GM23338 (cell line): ENCODE data around the gene FBLN1. TPM values are rescaled to one million over a fixed set of nuclear protein-coding genes. Genes with fewer than 3 reads are reported as not detected.

Experiments
- ATAC-seq: fragments of 200-7000 bp; cut with Tn5 transposase; 3 replicates; pipeline ENCODE4 v1.9.1; 2020
- DNase-seq: peaks from one replicate; pipeline ENCODE4 v3.0.0-alpha.2; 2015; ENCODE audit warnings: low spot score
- H2AFZ ChIP-seq: fragments of 200-600 bp; sonication (generic); 2 replicates; pipeline ENCODE4 v1.8.0; 2016; ENCODE audit warnings: antibody characterized with exemption, mild to moderate bottlenecking, moderate library complexity
- H3F3A ChIP-seq: fragments of 200-600 bp; sonication (generic); replicated peaks from 2 replicates; pipeline ENCODE4 v1.8.0; 2017; ENCODE audit warnings: antibody characterized with exemption, mixed run types, low read depth
- H3K27ac ChIP-seq: fragments of 200-600 bp; sonication (generic); 2 replicates; pipeline ENCODE4 v1.6.1; 2016; ENCODE audit warnings: low read depth
- H3K27me3 ChIP-seq: fragments of 200-600 bp; sonication (generic); 2 replicates; pipeline ENCODE4 v1.8.0; 2016; ENCODE audit warnings: mild to moderate bottlenecking, mixed run types, moderate library complexity; ENCODE audit not compliant: insufficient read depth
- H3K36me3 ChIP-seq: fragments of 200-600 bp; sonication (generic); 2 replicates; pipeline ENCODE4 v1.8.0; 2016; ENCODE audit warnings: mild to moderate bottlenecking; ENCODE audit not compliant: insufficient read depth
- H3K4me1 ChIP-seq: fragments of 200-600 bp; sonication (generic); 2 replicates; pipeline ENCODE4 v1.8.0; 2016; ENCODE audit warnings: mild to moderate bottlenecking, moderate library complexity; ENCODE audit not compliant: insufficient read depth
- H3K4me2 ChIP-seq: fragments of 200-600 bp; sonication (generic); 2 replicates; pipeline ENCODE4 v1.7.1; 2017; ENCODE audit warnings: mixed run types
- H3K4me3 ChIP-seq: fragments of 200-600 bp; sonication (generic); 2 replicates; pipeline ENCODE4 v1.6.1; 2016; ENCODE audit warnings: mixed run types
- H3K79me2 ChIP-seq: fragments of 200-600 bp; sonication (generic); replicated peaks from 2 replicates; pipeline ENCODE4 v1.8.0; 2017; ENCODE audit warnings: mild to moderate bottlenecking; ENCODE audit not compliant: insufficient read depth
- H3K9me2 ChIP-seq: fragments of 200-600 bp; sonication (generic); 2 replicates; pipeline ENCODE4 v1.8.0; 2017; ENCODE audit not compliant: insufficient read depth
- H4K20me1 ChIP-seq: fragments of 200-600 bp; sonication (generic); replicated peaks from 2 replicates; pipeline ENCODE4 v1.8.0; 2017; ENCODE audit warnings: mild to moderate bottlenecking; ENCODE audit not compliant: insufficient read depth
- H3K27ac Mint-ChIP-seq: 2 replicates; pipeline ENCODE4 v1.8.0; 2020; ENCODE audit warnings: inconsistent platforms, mild to moderate bottlenecking, moderate library complexity, mixed read lengths
- H3K27me3 Mint-ChIP-seq: 3 replicates; pipeline ENCODE4 v1.8.0; 2022; ENCODE audit warnings: low read depth, mild to moderate bottlenecking, moderate library complexity, mixed read lengths, inconsistent platforms; ENCODE audit not compliant: insufficient read depth, poor library complexity
- H3K36me3 Mint-ChIP-seq: 3 replicates; pipeline ENCODE4 v1.8.0; 2021; ENCODE audit warnings: low read depth, mild to moderate bottlenecking, inconsistent platforms, moderate library complexity, mixed read lengths
- H3K4me1 Mint-ChIP-seq: 3 replicates; pipeline ENCODE4 v1.8.0; 2020; ENCODE audit warnings: mild to moderate bottlenecking, inconsistent platforms, mixed read lengths
- H3K4me3 Mint-ChIP-seq: 3 replicates; pipeline ENCODE4 v1.8.0; 2021; ENCODE audit warnings: moderate library complexity, mild to moderate bottlenecking, inconsistent platforms, mixed read lengths
- H3K9me3 Mint-ChIP-seq: 3 replicates; pipeline ENCODE4 v1.8.0; 2020; ENCODE audit warnings: moderate library complexity, mild to moderate bottlenecking, inconsistent platforms, mixed read lengths
- CREB1 ChIP-seq: fragments of 250-450 bp; sonication (Bioruptor Pico); IDR thresholded peaks from 2 replicates; pipeline ENCODE4 v1.5.0; 2020; ENCODE audit warnings: low read depth, mild to moderate bottlenecking, moderate library complexity
- ETS1 ChIP-seq: IDR thresholded peaks from 2 replicates; pipeline ENCODE4 v1.6.1; 2016; ENCODE audit warnings: antibody characterized with exemption
- EZH2 ChIP-seq: fragments of 200-600 bp; sonication (generic); IDR thresholded peaks from one replicate; pipeline ENCODE4 v1.8.0; 2017; ENCODE audit warnings: antibody characterized with exemption, mild to moderate bottlenecking, low read depth; ENCODE audit not compliant: unreplicated experiment
- EZH2phosphoT487 ChIP-seq: fragments of 200-600 bp; sonication (generic); IDR thresholded peaks from one replicate; pipeline ENCODE4 v1.8.1; 2018; ENCODE audit warnings: antibody characterized with exemption; ENCODE audit not compliant: unreplicated experiment
- STAT1 ChIP-seq: IDR thresholded peaks from one replicate; pipeline ENCODE4 v1.6.1; 2016; ENCODE audit warnings: antibody characterized with exemption; ENCODE audit not compliant: unreplicated experiment
- ZNF331 ChIP-seq: fragments of 250-450 bp; sonication (Bioruptor Pico); IDR thresholded peaks from 2 replicates; pipeline ENCODE4 v1.5.0; 2020; ENCODE audit warnings: low read depth, mild to moderate bottlenecking, moderate library complexity
- ZNF462 ChIP-seq: fragments of 250-450 bp; sonication (Bioruptor Pico); IDR thresholded peaks from 2 replicates; pipeline ENCODE4 v1.5.0; 2020; ENCODE audit warnings: mild to moderate bottlenecking, moderate library complexity
- polyA plus RNA-seq: library from polyadenylated mRNA; unstranded; fragments of >200 nt; fragmentation: Nextera tagmentation; extraction: Ambion mirVana; gene quantifications from 2 replicates; pipeline ENCODE4 v1.2.1, GENCODE V29; 2016
- total RNA-seq: library from RNA; depleted of rRNA; stranded (reverse); fragments of >200 nt; shearing (Covaris generic); gene quantifications from 2 replicates; pipeline ENCODE4 v1.2.3, GENCODE V29; 2014
- TF ChIP-seq, protein P1 (sequence below): IDR thresholded peaks from one replicate; pipeline ENCODE4 v1.6.1; 2018; ENCODE audit warnings: antibody characterized with exemption; ENCODE audit not compliant: unreplicated experiment

Gene FBLN1
- total and polyA plus RNA-seq, 2 experiments from 2014 or later: 90.1 to 137 TPM

DNA sequence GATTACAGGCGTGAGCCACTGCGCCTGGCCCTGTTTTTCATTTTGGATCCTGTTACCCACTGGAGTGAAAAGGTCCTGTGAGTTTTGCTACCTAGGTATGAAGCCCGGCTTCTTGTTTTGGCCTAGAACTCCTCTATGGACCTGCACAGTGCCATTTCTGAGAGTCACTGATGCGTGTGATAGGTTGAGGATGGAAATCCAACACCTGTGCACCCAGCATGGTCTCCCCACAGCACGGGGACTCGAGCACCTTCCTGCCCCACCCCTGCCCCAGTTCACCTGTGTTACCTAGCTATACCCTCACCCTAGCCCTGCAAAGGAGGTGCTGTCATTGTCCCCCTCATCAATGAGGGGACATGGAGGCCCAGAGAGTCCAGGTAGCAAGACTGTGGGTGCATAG, 5.1 kb downstream of the FBLN1 start:
- Histone ChIP-seq H3K27ac (no peak overlapping the region), H3K79me2 (peaks cover 84% of the 10 kb centered on the region), H3K4me2 (no peak overlapping the region), H3K4me3 (no peak overlapping the region), H4K20me1 (peaks cover 12% of the 10 kb centered on the region), H3F3A (peaks cover 17% of the 10 kb centered on the region), H3K9me2 (no peaks in the 10 kb centered on the region), H3K27me3 (no peaks in the 10 kb centered on the region), H3K4me1 (peaks cover 51% of the 10 kb centered on the region), H3K36me3 (no peaks in the 10 kb centered on the region), H2AFZ (no peak overlapping the region)
- Mint-ChIP-seq H3K4me3 (no peak overlapping the region), H3K9me3 (no peaks in the 10 kb centered on the region), H3K36me3 (no peaks in the 10 kb centered on the region; the same call in 1 of the 3 replicates), H3K4me1 (peaks cover 67% of the 10 kb centered on the region), H3K27me3 (peaks cover 14% of the 10 kb centered on the region), H3K27ac (no peak overlapping the region)
- TF ChIP-seq EZH2 (no peak), STAT1 (no peak), EZH2phosphoT487 (no peak), ZNF462 (CRISPR knock-in tag) (no peak), CREB1 (CRISPR knock-in tag) (no peak), ZNF331 (CRISPR knock-in tag) (no peak), ETS1 (no peak)
- TF ChIP-seq, protein P1, sequence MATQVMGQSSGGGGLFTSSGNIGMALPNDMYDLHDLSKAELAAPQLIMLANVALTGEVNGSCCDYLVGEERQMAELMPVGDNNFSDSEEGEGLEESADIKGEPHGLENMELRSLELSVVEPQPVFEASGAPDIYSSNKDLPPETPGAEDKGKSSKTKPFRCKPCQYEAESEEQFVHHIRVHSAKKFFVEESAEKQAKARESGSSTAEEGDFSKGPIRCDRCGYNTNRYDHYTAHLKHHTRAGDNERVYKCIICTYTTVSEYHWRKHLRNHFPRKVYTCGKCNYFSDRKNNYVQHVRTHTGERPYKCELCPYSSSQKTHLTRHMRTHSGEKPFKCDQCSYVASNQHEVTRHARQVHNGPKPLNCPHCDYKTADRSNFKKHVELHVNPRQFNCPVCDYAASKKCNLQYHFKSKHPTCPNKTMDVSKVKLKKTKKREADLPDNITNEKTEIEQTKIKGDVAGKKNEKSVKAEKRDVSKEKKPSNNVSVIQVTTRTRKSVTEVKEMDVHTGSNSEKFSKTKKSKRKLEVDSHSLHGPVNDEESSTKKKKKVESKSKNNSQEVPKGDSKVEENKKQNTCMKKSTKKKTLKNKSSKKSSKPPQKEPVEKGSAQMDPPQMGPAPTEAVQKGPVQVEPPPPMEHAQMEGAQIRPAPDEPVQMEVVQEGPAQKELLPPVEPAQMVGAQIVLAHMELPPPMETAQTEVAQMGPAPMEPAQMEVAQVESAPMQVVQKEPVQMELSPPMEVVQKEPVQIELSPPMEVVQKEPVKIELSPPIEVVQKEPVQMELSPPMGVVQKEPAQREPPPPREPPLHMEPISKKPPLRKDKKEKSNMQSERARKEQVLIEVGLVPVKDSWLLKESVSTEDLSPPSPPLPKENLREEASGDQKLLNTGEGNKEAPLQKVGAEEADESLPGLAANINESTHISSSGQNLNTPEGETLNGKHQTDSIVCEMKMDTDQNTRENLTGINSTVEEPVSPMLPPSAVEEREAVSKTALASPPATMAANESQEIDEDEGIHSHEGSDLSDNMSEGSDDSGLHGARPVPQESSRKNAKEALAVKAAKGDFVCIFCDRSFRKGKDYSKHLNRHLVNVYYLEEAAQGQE: no peak
- ATAC-seq (no peak), DNase-seq (no peak)
